Stimulated activated CD4-positive, alpha-beta T cell treated with anti-CD3 and anti-CD28 coated beads, Interleukin-1b, Interleukin-23, amount 100 ng/mL, for 1 hour (primary cell): ENCODE measurements around the gene TTC12.

Source experiments
- DNase-seq, 2 donors: peaks; one replicate each; pipeline ENCODE4 v3.0.0-alpha.2; 2020; ENCODE audit warnings: low read depth in 2 of 2

TTC12 gene

DNA sequence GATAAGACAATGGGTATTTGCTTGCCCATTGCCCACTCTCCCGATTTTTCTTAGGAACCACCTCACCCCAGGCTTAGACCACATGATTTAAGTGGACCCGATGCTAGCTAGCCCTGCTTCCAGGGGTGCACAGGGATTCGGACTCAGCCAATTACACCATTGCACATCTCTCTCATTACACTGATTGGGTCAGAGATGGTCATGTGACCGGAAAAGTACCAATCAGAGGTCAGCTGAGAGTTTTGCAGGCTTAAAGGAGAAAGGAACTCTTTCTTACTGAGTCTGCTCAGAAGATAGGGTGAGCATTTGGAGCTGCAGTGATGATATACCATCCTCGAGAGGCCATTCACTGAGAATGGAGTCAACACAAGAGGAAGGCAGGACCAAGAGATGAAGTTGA, 61.0 kb downstream of the TTC12 start:
- DNase-seq: no peak

DNA sequence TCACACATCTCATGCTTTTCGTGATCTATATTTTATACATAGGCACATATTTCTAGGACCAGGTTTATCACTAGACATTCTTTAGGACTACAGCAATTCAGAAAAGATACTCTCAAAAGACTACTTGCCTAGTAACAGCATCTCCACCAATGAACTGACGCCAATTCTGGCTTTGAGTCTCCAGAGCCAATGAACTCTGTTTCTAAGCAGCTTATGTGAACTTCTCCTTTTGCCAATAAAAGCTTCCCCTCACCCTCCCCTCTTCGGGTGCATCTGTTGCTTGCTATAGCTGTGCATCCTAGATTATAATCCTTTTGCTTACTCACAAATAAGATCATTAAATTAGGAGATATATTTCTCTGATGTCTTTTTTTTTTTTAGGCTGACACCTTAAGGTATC, 61.8 kb downstream of the TTC12 start:
- no peak for DNase-seq

DNA sequence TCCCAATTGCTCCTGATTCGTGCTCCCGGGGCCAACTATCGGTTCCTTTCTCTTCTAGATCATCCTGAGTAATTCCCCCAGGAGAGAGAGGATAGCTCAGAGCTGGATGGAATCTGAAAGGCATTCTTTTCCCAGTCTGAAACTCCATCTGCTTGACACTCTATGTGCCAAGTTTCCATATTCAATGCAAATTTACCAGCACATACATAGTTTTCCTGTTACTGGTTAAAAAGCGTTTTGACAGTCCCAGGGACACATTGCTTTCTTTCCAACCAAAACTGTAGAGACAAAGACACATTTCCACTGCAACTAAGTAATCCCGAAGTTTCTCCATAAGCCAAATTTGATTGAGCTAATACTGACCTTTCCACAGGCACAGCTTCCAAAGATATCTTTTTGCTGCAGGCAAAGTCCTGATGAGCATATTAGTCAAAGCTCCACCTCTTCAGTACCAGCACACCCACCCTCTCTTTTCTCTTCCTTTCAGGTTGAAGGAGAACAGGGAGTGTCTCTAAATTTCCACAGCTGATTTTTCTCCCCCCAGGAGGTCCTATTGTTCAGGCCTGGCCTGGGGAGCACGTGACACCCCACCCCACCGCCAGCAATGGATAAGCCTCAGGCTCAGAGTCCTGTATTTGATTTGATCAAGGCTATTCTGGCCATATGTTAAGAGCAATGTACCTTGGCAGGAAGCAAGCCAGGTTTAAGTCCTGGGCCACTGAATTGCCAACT, 63.5 kb downstream of the TTC12 start:
- DNase-seq: no peak

DNA sequence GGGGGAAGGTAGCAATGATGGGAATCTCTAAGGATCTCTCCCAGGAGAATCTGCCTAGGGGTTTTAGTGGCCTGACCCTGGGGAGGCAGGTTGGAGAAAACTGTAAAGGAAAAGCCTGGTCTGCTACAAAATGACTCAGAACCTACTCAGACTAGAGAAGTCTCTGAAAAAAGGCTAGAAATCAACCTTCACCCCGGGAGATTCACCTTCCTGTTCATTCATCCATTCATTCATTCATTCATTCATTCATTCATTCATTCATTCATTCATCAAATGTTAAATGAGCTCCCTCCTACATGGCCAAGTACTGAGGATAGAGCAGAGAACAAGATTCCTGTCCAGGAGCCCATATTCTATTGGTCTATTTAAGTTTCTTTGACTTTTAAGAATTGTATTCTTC, 64.3 kb downstream of the TTC12 start:
- no peak for DNase-seq

DNA sequence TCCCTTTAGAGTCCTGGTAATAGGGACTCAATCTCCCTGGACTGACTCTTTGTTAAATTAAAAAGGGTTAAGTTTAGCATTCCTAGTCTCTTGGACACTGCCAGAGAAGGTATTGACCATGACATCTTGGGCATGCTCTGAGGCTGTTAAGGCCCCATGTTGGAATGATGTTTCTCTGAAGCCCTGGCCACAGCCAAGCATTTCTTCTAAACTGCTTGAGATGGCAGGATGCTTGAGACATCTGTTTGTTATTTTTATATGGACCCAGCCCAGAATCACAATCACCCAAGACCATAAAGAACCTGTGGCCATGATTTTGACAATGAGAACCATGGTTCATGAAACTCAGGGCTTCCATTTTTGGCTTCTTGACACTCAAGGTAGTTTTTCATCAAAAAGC, 67.7 kb downstream of the TTC12 start:
- DNase-seq: no peak

DNA sequence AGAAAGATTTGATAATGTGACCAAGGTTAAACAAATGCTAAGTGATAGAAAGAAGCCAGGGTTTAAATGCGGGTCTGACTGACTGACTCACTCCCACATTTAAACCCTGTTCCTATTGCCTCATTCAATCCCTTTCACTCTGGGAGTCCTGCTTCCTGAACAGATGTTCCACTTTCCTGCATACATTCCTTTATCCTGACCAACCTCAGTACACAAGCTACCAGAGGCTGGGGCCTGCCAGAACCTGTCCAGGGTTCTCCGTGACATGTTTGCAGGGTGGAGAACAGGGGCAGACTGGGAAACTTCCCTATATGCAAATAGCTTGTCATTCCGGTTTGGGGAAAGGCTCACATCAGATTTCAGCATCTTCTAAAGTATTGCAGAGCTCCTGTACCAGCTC, 70.2 kb downstream of the TTC12 start:
- DNase-seq: no peak

DNA sequence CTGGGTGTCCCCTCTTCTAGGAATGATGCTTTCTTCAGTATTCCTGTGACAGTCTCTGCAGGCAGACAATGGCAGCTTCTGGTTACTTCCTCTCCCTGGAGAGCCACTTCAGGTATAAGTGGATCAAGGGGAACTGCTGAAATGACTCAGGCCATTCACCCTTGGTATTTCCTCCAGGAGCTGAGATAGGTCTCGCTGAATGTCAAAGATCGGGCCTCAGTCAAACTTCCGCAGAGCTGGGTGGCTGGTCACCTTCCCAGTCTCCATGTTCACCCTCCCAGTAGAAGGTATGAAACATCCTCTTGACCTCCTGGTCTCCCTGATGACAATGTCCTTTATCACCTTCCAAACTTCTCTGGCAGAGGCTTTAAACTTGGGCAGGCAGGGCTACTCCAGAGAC, 71.4 kb downstream of the TTC12 start:
- no peak for DNase-seq

DNA sequence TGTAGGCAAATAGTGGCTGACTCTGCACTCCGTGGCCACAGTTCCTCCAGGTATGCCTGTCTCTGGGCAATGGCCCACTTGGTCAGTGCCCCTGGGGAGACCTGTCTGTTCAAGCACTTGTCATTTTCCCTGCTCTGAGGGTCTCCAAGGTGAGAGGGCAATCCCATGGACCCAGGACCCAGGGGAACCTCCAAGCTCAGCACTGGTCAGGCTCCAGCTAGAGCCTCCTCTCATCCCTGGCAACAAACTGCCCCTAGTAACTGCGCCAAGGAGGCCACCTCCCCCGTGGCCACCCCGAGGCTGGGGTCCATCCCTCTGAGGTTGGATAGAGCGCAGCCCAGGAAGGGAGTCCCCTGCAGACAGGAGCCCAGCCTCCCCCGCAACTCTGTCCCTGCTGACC, 72.5 kb downstream of the TTC12 start:
- DNase-seq: no peak

DNA sequence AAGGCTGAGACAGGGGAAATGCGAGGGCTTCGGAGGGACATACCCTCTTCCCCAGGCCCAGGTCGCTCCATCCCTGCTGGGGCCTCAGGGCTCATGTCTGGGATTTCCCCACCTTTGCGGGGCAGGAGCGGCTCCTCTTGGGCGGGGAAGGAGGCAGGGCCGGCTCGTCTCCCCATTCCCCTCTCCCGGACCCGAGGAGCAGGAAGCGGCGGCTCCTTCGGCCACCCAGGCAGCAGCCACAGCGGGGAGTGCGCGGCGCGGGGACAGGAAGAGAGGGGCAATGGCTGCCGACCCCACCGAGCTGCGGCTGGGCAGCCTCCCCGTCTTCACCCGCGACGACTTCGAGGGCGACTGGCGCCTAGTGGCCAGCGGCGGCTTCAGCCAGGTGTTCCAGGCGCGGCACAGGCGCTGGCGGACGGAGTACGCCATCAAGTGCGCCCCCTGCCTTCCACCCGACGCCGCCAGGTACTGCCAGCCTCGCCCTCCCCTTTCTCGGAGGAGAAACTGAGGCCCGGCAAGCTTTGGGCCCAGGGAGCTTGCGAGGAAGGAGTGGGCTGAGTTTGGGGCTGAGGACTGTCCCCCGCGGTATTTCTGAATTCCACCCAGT, 73.3 kb downstream of the TTC12 start, which contains the start of gene ANKK1:
Gene ANKK1 (plus strand): TSS at position 175 of the 607 bp plus-strand sequence. CDS start 106 bp downstream, at position 281.
- DNase-seq: no peak

DNA sequence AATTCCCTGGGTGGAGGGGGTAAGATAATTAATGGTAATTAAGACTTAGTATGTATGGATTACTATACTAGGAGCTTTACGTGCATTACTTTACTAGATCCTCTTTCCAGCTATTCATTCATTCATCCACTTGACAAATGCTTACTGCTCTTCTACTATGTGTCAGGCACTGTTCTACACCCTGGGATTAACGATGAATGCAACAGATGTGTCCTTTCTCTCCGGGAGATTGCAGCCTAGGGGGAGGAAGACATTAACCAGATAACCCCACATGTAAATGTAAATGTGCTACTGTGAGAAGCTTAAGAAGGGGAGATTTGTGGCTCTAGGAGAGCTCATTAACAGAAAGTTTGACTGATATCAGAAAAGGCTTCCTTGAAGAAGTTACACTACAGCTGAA, 74.9 kb downstream of the TTC12 start:
- DNase-seq: no peak

DNA sequence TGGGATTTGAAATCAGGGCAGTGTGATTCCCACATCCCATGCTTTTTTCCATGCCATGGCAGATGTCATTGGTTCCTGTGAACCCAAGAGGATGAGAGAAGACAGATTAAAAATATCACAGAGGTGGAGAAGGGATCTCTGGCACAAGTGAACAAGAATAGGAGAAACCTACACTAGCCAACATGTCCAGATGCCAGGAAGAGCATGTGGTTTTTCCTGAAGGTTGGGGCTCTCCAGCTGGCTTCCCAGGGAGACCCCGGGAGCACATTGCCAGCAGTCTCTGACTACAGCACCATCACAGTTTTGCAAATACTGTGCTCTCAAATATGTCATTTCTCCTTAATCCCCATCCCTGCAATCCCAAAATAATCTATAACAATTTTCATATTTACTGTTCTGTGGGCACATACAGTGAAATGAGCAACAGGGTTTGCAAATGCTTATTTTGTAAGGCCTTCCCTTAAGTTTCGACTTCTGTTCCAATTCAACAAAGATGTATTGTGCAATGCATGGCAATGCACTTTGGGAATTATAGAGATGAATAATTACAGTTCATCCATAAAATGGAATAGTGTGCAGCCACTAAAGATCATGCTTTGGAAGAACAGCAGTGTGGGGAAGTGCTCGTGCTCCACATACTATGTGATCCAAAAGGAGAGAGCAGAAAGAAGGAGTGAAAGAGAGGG, 78.0 kb downstream of the TTC12 start:
- DNase-seq: no peak

DNA sequence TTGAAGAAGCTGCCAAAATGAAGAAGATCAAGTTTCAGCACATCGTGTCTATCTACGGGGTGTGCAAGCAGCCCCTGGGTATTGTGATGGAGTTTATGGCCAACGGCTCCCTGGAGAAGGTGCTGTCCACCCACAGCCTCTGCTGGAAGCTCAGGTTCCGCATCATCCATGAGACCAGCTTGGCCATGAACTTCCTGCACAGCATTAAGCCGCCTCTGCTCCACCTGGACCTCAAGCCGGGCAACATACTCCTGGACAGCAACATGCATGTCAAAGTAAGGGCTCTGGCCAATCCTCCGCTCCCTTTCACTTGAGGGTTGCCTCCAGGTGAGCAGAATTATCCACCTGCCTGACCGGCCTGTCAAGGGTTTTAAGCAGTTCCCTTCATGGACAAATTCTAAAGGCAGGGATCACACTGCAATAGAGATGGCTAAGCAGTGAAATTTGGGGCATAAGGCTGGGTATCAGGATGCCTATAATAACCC, 79.2 kb downstream of the TTC12 start:
- no peak for DNase-seq

DNA sequence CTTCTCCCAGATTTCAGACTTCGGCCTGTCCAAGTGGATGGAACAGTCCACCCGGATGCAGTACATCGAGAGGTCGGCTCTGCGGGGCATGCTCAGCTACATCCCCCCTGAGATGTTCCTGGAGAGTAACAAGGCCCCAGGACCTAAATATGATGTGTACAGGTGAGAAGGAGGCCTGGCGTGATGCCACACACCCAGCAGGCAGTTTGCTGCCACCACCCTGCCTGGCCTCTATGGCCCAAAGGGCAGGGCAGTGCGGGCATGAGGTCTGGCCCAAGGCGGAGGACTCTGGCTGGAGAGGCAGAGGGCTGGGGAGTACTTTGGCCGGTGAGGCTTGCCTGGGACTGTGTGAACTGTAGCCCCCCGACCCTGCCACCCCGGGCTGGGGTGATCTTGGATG, 80.5 kb downstream of the TTC12 start:
- DNase-seq: no peak

DNA sequence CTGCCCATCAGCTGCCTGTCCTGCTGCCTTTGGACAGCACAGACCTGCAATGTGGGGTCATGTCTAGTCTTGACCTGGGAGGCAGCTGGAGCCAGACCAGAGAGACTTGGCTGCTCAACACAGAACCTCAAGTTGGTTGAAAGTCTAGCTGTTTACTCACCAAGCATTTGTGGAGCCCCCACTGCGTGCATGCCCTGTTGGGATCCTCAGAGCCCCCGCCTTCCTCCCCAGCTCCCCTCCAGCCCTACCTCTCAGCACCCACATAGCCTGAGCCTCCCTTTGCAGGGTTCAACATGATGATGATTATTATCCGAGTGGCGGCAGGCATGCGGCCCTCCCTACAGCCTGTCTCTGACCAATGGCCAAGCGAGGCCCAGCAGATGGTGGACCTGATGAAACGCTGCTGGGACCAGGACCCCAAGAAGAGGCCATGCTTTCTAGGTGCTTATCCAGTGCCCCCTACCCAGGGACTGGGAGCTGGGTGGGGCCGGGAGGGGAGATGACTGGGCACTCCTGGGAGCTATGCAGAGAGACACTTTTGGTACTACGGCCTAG, 81.5 kb downstream of the TTC12 start:
- DNase-seq: no peak

DNA sequence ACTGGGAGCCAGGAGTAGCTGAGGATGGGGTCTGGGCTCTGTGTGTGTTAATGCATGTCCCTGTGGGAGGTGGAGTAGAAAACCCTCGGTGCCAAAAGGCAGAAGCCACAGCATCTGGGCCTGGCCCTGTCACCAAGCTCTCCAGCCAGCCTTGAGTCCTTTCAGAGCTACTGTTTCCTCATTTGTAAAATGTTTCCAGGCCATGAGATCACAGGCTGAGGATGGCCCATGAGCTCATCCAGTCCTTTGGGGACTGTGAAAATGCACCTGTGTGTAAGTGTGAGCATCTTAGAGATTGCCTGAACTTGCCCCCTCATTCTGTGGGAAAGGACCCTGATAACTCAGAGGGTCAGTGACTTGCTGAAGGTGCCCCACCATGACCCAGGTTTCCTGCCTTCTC, 82.3 kb downstream of the TTC12 start:
- no peak for DNase-seq

DNA sequence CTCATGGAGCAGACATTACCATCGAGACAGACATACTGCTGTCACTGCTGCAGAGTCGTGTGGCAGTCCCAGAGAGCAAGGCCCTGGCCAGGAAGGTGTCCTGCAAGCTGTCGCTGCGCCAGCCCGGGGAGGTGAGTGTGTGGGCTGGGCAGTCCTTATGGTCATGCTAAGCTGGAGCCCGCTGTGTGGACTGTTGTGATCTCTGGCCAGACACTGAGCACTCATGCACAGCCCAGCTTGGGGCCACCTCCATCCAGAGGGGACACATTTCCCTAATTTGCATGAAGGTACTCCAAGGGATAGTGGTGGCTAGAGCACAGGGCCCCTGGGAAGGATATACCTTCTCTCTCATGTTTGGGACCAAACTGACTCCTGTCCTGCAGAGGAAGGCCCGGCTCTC, 82.8 kb downstream of the TTC12 start:
- no peak for DNase-seq

DNA sequence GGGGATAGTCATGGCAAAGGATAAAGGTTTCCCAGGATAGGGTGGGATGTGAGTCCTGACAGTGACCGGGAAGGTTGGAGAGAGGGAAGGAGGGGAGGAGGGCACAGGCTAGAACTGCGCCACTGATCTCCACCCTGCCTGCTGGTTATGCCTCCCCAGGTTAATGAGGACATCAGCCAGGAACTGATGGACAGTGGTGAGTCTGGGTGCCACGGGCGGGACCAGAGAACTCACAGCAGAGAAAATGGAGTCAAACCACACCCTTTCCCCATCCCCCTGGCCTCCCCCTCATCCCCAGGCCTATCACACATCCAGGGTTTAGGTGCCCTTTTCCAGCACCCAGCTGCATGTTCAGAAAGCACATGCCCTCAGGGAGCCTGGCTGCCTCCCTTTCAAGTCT, 83.4 kb downstream of the TTC12 start:
- DNase-seq: no peak

DNA sequence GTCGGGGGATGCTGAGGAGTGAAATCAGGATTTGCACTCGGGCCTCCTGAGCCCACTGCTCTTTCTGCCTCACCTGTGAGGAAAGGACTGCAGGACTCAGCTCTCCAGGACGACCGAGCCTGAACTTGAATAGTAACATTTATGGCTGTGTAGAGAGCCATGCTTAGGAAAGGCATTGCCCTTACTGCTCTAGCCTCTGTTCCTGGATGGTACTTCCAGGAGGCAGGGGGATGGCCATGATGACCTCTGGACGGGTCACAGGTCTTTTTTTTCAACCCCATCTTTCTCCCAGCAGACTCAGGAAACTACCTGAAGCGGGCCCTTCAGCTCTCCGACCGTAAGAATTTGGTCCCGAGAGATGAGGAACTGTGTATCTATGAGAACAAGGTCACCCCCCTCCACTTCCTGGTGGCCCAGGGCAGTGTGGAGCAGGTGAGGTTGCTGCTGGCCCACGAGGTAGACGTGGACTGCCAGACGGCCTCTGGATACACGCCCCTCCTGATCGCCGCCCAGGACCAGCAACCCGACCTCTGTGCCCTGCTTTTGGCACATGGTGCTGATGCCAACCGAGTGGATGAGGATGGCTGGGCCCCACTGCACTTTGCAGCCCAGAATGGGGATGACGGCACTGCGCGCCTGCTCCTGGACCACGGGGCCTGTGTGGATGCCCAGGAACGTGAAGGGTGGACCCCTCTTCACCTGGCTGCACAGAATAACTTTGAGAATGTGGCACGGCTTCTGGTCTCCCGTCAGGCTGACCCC, 84.5 kb downstream of the TTC12 start:
- DNase-seq: no peak

DNA sequence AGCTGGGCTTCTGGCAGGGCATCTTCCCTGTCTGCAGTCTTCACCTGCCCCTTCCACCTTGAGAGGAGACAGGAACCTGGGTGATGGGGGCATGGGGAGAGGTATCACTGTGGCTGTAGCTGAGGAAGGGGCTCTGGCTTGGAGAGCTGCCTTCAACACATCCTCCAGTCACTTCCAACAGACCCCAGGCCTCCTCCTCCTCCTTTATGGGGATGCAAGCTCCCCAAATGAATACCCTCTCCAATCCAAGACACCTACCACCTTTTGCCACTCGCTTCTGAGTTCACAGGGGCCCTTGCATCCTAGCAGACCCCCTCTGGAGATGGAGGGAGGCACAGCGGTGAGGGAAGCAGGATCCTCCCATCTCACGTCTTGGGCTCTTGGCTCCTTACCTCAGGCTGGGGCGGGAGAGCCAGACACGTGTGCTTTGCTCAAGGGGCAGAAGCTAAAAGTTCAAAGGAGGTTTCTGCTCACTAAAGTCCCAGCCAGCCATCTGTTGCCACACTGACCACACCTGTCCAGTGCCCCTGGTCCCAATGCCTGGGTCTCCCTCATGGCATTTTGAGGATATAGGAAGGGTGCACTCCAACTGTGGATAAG, 86.3 kb downstream of the TTC12 start:
- DNase-seq: no peak

DNA sequence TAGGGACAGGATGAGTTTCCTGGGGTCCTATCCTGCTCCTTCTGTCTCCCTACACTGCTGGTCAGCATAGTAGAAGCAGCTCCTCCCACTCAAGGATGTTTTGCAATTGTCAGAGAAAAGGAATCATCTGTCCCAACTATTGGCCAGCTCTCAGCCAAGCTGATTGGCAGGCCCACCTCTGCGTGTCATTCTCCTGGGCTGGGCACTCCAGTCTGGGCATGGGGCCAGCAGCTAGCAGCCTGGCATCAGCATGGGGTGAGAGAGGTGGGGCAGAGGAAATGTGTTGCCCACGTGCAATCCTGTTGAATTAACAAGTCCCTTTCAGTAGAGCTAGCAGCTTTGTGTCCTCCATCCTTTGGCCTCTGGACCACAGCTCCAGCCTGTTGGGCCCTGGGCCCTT, 87.3 kb downstream of the TTC12 start:
- no peak for DNase-seq

DNA sequence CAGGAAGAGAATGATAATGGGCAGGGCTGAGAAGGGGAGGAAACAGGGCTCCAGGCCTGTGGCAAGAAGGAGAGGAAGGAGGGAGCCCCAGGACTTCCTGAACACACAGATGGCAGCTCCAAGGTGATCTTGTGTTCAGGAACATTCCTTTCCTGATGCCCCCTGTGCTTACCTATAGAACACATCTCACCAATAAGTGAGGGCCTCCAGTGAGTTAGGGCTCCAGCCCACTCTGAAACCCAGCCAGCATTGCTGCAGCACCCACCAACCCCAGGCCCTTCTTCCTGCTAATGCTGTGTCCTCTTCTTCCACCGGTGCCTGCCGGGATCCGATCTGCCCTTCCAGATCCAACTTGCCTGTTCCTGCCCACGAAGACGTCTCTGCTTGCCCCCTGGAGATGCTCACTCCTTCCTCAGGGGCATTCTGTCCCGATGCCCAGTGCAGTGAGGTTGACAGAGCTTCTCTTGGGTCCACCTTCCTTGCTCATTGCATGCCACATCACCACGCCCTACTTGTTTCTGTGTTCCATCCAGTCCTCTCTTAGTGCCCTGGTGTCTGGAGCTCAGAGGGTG, 90.6 kb downstream of the TTC12 start:
- no peak for DNase-seq
